Measurements from ENCODE around the gene COL7A1.
"Not testable (repeated sequence)": the region's sequence is repeated elsewhere in the genome, so short reads cannot be mapped to it uniquely, and the experiment has no call there.

DNA sequence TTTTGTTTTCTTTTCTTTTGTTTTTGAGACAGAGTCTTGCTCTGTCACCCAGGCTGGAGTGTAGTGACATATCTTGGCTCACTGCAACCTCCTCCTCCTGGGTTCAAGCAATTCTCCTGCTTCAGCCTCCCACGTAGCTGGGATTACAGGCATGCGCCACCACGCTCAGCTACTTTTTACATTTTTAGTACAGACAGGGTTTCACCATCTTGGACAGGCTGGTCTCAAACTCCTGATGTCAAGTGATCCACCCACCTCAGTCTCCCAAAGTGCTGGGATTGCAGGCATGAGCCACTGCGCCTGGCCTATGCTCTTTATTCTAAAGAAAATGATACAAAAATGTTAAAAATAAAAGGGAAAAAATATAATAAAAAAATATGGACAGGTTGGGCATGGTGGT is 64.4 kb downstream of the COL7A1 start:
- TF ChIP-seq POLR2A (IDR thresholded peaks at IDR 0.05), result not testable (repeated sequence)
- TF ChIP-seq, protein P1, sequence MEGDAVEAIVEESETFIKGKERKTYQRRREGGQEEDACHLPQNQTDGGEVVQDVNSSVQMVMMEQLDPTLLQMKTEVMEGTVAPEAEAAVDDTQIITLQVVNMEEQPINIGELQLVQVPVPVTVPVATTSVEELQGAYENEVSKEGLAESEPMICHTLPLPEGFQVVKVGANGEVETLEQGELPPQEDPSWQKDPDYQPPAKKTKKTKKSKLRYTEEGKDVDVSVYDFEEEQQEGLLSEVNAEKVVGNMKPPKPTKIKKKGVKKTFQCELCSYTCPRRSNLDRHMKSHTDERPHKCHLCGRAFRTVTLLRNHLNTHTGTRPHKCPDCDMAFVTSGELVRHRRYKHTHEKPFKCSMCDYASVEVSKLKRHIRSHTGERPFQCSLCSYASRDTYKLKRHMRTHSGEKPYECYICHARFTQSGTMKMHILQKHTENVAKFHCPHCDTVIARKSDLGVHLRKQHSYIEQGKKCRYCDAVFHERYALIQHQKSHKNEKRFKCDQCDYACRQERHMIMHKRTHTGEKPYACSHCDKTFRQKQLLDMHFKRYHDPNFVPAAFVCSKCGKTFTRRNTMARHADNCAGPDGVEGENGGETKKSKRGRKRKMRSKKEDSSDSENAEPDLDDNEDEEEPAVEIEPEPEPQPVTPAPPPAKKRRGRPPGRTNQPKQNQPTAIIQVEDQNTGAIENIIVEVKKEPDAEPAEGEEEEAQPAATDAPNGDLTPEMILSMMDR (IDR thresholded peaks at IDR 0.05), result not testable (repeated sequence)
